ENCODE data around the gene STK11IP. TPM values are rescaled to one million over a fixed set of nuclear protein-coding genes. Genes with fewer than 3 reads are reported as not detected.
A peak's percentile ranks its signal among the peaks of the same experiment; 100 is the strongest.

STK11IP gene
- total and polyA plus RNA-seq, 2 of the 13 experiments (the other 11 are each of a cell fraction or from before 2014, with no cell fraction given): 12.8 to 24.0 TPM

DNA sequence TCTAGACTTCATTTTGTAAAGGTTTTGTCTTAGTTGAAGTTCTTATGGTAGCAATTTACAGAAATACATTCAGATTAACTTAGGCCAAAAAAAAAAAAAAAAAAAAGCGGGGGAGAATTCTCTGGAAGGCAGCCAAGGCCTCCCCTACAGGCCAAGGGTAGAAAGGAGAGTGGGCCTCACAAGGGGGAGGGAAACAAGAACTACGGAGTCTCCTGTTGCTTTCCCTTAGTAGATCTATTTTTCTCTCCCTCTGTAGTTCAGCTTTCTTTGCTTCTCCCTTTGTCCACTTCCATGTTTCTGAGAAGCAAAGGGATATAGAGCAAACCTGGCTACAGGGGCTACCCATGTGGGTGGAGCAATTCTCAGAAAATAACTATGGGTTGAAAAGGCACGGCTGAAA, 2.4 kb upstream of the STK11IP start (continued):
- TF ChIP-seq ZNF276 (CRISPR knock-in tag; IDR thresholded peaks at IDR 0.05; ENCODE audit: low read depth): no peak
- no peak for TF ChIP-seq ZNF121 (CRISPR knock-in tag; IDR thresholded peaks at IDR 0.05)
- no peak for TF ChIP-seq ZNF280D (CRISPR knock-in tag; IDR thresholded peaks at IDR 0.05)
- no peak for TF ChIP-seq JARID2 (CRISPR knock-in tag; IDR thresholded peaks at IDR 0.05; ENCODE audit: insufficient replicate concordance)
- TF ChIP-seq ZNF281 (CRISPR knock-in tag; IDR thresholded peaks at IDR 0.05; ENCODE audit: borderline replicate concordance): 0 out of 2 replicates have a peak, but pooled peaks have one; percentile 25
- no peak for TF ChIP-seq CHD2 (IDR thresholded peaks at IDR 0.05; ENCODE audit: low read depth, low read length)
- 0 out of 2 replicates have a peak, but pooled peaks have one; percentile 14 for TF ChIP-seq BCL6 (CRISPR knock-in tag; IDR thresholded peaks at IDR 0.05)
- no peak for TF ChIP-seq TMF1 (CRISPR knock-in tag; IDR thresholded peaks at IDR 0.05; ENCODE audit: low read depth)
- TF ChIP-seq NFE2 (CRISPR knock-in tag; IDR thresholded peaks at IDR 0.05): no peak
- TF ChIP-seq, protein P1, sequence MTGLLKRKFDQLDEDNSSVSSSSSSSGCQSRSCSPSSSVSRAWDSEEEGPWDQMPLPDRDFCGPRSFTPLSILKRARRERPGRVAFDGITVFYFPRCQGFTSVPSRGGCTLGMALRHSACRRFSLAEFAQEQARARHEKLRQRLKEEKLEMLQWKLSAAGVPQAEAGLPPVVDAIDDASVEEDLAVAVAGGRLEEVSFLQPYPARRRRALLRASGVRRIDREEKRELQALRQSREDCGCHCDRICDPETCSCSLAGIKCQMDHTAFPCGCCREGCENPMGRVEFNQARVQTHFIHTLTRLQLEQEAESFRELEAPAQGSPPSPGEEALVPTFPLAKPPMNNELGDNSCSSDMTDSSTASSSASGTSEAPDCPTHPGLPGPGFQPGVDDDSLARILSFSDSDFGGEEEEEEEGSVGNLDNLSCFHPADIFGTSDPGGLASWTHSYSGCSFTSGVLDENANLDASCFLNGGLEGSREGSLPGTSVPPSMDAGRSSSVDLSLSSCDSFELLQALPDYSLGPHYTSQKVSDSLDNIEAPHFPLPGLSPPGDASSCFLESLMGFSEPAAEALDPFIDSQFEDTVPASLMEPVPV (CRISPR knock-in tag; IDR thresholded peaks at IDR 0.05): no peak
- TF ChIP-seq, protein P2, sequence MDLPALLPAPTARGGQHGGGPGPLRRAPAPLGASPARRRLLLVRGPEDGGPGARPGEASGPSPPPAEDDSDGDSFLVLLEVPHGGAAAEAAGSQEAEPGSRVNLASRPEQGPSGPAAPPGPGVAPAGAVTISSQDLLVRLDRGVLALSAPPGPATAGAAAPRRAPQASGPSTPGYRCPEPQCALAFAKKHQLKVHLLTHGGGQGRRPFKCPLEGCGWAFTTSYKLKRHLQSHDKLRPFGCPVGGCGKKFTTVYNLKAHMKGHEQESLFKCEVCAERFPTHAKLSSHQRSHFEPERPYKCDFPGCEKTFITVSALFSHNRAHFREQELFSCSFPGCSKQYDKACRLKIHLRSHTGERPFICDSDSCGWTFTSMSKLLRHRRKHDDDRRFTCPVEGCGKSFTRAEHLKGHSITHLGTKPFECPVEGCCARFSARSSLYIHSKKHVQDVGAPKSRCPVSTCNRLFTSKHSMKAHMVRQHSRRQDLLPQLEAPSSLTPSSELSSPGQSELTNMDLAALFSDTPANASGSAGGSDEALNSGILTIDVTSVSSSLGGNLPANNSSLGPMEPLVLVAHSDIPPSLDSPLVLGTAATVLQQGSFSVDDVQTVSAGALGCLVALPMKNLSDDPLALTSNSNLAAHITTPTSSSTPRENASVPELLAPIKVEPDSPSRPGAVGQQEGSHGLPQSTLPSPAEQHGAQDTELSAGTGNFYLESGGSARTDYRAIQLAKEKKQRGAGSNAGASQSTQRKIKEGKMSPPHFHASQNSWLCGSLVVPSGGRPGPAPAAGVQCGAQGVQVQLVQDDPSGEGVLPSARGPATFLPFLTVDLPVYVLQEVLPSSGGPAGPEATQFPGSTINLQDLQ (CRISPR knock-in tag; IDR thresholded peaks at IDR 0.05): no peak
- no peak for TF ChIP-seq KLF9 (CRISPR knock-in tag; IDR thresholded peaks at IDR 0.05; ENCODE audit: low read depth)
- no peak for TF ChIP-seq ZMYM4 (CRISPR knock-in tag; IDR thresholded peaks at IDR 0.05)
- TF ChIP-seq MEIS2 (CRISPR knock-in tag; IDR thresholded peaks at IDR 0.05): no peak
- TF ChIP-seq TBP (CRISPR knock-in tag; IDR thresholded peaks at IDR 0.05): no peak
- no peak for TF ChIP-seq DBP (CRISPR knock-in tag; IDR thresholded peaks at IDR 0.05; ENCODE audit: not compliant biosample characterization)
- TF ChIP-seq ZNF501 (CRISPR knock-in tag; IDR thresholded peaks at IDR 0.05): no peak
- TF ChIP-seq ZNF644 (CRISPR knock-in tag; IDR thresholded peaks at IDR 0.05; ENCODE audit: low read depth): no peak

Measured in HepG2 (cell line).